Esophagus (tissue), 2 donors: ENCODE measurements around the gene KPNA3. TPM values are rescaled to one million over a fixed set of nuclear protein-coding genes. Genes with fewer than 3 reads are reported as not detected.
"Not testable (repeated sequence)": the region's sequence is repeated elsewhere in the genome, so short reads cannot be mapped to it uniquely, and the experiment has no call there.

ENCODE experiments used
- H3K27ac ChIP-seq, 2 donors: one replicate each; pipeline ENCODE4 v1.5.1; 2013; ENCODE audit warnings: low read depth in 2 of 2, mild to moderate bottlenecking in 2 of 2, inconsistent platforms in 1 of 2, low read length in 1 of 2, moderate library complexity in 1 of 2
- H3K27me3 ChIP-seq, 2 donors: one replicate each; pipeline ENCODE4 v1.6.1; 2013; ENCODE audit warnings: low read length in 2 of 2, control low read depth in 1 of 2, mild to moderate bottlenecking in 1 of 2; ENCODE audit not compliant: insufficient read depth in 2 of 2, control insufficient read depth in 1 of 2
- H3K36me3 ChIP-seq, 2 donors: one replicate each; pipeline ENCODE4 v1.6.1; 2013; ENCODE audit warnings: low read length in 1 of 2; ENCODE audit not compliant: control insufficient read depth in 2 of 2, insufficient read depth in 2 of 2
- H3K4me1 ChIP-seq, 2 donors: one replicate each; pipeline ENCODE4 v1.6.1; 2013; ENCODE audit warnings: low read length in 1 of 2; ENCODE audit not compliant: control insufficient read depth in 2 of 2, insufficient read depth in 2 of 2
- H3K4me3 ChIP-seq, 2 donors: one replicate each; pipeline ENCODE4 v1.5.1; 2013; ENCODE audit warnings: low read length in 2 of 2, mild to moderate bottlenecking in 2 of 2, low read depth in 1 of 2, moderate library complexity in 1 of 2
- H3K9me3 ChIP-seq, 2 donors: one replicate each; pipeline ENCODE4 v1.6.1; 2013; ENCODE audit warnings: mild to moderate bottlenecking in 2 of 2, low read depth in 1 of 2, low read length in 1 of 2, moderate library complexity in 1 of 2; ENCODE audit not compliant: control insufficient read depth in 2 of 2, insufficient read depth in 1 of 2
- whole genome bisulfite sequencing, 2 donors: extraction: QIAGEN DNeasy Blood & Tissue Kit; methylation state at CpG; one replicate each; pipeline ENCODE4 v1.1.7; 2013; 5-methylcytosine and 5-hydroxymethylcytosine counted together
- polyA plus RNA-seq, 2 donors: library from polyadenylated mRNA; stranded (reverse); fragments of 200-250 nt; gene quantifications; one replicate each; pipeline ENCODE4 v1.2.3, GENCODE V29; 2013
- donor health status: healthy with polysubstance abuse.
- donor health status: Bipolar disorder and iron deficiency.

KPNA3 gene
- polyA plus RNA-seq, 2 donors = 11.7 to 15.0 TPM

GRCh38 chr13:49810567-49811526, 18.4 kb upstream of the KPNA3 start:
- no peak overlapping the region for H3K4me3 ChIP-seq
- H3K27ac ChIP-seq = no peak overlapping the region
- no peaks in the 10 kb centered on the region for H3K9me3 ChIP-seq
- no peaks in the 10 kb centered on the region for H3K27me3 ChIP-seq
- 57 to 69% methylated on average over 6 of the region's 6 CpGs for WGBS, 2 donors
- H3K4me1 ChIP-seq = no peaks in the 10 kb centered on the region
- no peaks in the 10 kb centered on the region for H3K36me3 ChIP-seq

- Histone ChIP-seq H3K27me3 (no peaks in the 10 kb centered on the region), H3K4me3 (no peak overlapping the region), H3K27ac (no peak overlapping the region), H3K36me3 (no peaks in the 10 kb centered on the region), H3K9me3 (no peaks in the 10 kb centered on the region), H3K4me1 (no peaks in the 10 kb centered on the region)
- WGBS, 2 donors = 65 to 73% methylated on average over 6 of the region's 6 CpGs
Measured at GRCh38 chr13:49807681-49808080, 15.2 kb upstream of the KPNA3 start.

GRCh38 chr13:49806126-49806536, 13.6 kb upstream of the KPNA3 start:
- no peak overlapping the region for H3K4me3 ChIP-seq
- no peaks in the 10 kb centered on the region for H3K27me3 ChIP-seq
- no peaks in the 10 kb centered on the region for H3K9me3 ChIP-seq
- no peak overlapping the region for H3K27ac ChIP-seq
- no peaks in the 10 kb centered on the region for H3K4me1 ChIP-seq
- H3K36me3 ChIP-seq = no peaks in the 10 kb centered on the region
- WGBS, 2 donors = 38 to 51% methylated on average over 3 of the region's 3 CpGs

GRCh38 chr13:49803047-49803446, 10.6 kb upstream of the KPNA3 start:
- not testable (repeated sequence) for H3K4me1 ChIP-seq, H3K27ac ChIP-seq, H3K27me3 ChIP-seq, H3K9me3 ChIP-seq, H3K36me3 ChIP-seq, H3K4me3 ChIP-seq
- 91 to 94% methylated on average over 9 to 10 of the region's 10 CpGs for WGBS, 2 donors

GRCh38 chr13:49802426-49802825, 9.9 kb upstream of the KPNA3 start:
- H3K36me3 ChIP-seq = no peaks in the 10 kb centered on the region
- H3K9me3 ChIP-seq = no peaks in the 10 kb centered on the region
- H3K4me3 ChIP-seq = no peak overlapping the region
- no peaks in the 10 kb centered on the region for H3K4me1 ChIP-seq
- no peaks in the 10 kb centered on the region for H3K27me3 ChIP-seq
- H3K27ac ChIP-seq = no peak overlapping the region
- 70 to 73% methylated on average over 5 of the region's 5 CpGs for WGBS, 2 donors

GRCh38 chr13:49791711-49792549, 552 bp downstream of the KPNA3 start:
- H3K27ac ChIP-seq = peak overlapping the region; percentile 93 to 97

GRCh38 chr13:49791315-49791710, 1.2 kb downstream of the KPNA3 start:
- Histone ChIP-seq H3K4me3 (peak overlapping the region; percentile 91 to 95), H3K9me3 (no peaks in the 10 kb centered on the region), H3K36me3 (no peaks in the 10 kb centered on the region), H3K4me1 (peaks cover 0 to 4% of the 10 kb centered on the region in 2 donors), H3K27ac (peak overlapping the region; percentile 93 to 97), H3K27me3 (no peaks in the 10 kb centered on the region)
- WGBS, 2 donors = 3 to 5% methylated on average over 9 of the region's 9 CpGs

More at GRCh38 chr13:49791711-49792549, 552 bp downstream of the KPNA3 start:
- 1% methylated on average over 66 to 98 of the region's 98 CpGs for WGBS, 2 donors
- Histone ChIP-seq H3K4me3 (peak overlapping the region; percentile 91 to 95), H3K9me3 (no peaks in the 10 kb centered on the region), H3K27me3 (no peaks in the 10 kb centered on the region), H3K4me1 (peaks cover 0 to 4% of the 10 kb centered on the region in 2 donors), H3K36me3 (no peaks in the 10 kb centered on the region)

GRCh38 chr13:49789968-49790367, 2.5 kb downstream of the KPNA3 start:
- H3K27ac ChIP-seq = no peak overlapping the region
- peaks cover 0 to 4% of the 10 kb centered on the region in 2 donors for H3K4me1 ChIP-seq
- H3K9me3 ChIP-seq = no peaks in the 10 kb centered on the region
- H3K36me3 ChIP-seq = no peaks in the 10 kb centered on the region
- WGBS, 2 donors = 95 to 97% methylated on average over 8 of the region's 8 CpGs
- H3K27me3 ChIP-seq = no peaks in the 10 kb centered on the region
- H3K4me3 ChIP-seq = no peak overlapping the region

GRCh38 chr13:49786401-49787008, 6.0 kb downstream of the KPNA3 start:
- peaks cover 0 to 2% of the 10 kb centered on the region in 2 donors for H3K4me1 ChIP-seq
- no peaks in the 10 kb centered on the region for H3K27me3 ChIP-seq
- H3K36me3 ChIP-seq = no peaks in the 10 kb centered on the region
- H3K27ac ChIP-seq = no peak overlapping the region
- no peaks in the 10 kb centered on the region for H3K9me3 ChIP-seq
- no peak overlapping the region for H3K4me3 ChIP-seq
